Vagina (tissue), 2 donors: Measurements from ENCODE around the gene PSMB9. TPM values are rescaled to one million over a fixed set of nuclear protein-coding genes. Genes with fewer than 3 reads are reported as not detected.
A peak's percentile ranks its signal among the peaks of the same experiment; 100 is the strongest.

Experiments used
- DNase-seq, 2 donors: peaks; one replicate each; pipeline ENCODE4 v3.0.0-alpha.2; 2017; ENCODE audit errors: extremely low spot score in 2 of 2
- H3K27ac ChIP-seq: fragments of 200-600 bp; sonication (generic); one replicate; pipeline ENCODE4 v1.5.1; 2019
- H3K27me3 ChIP-seq: fragments of 200-600 bp; sonication (generic); one replicate; pipeline ENCODE4 v1.5.1; 2019
- H3K36me3 ChIP-seq, 2 donors: fragments of 200-600 bp; sonication (generic); one replicate each; pipeline ENCODE4 v1.5.1; 2017 to 2019
- H3K4me1 ChIP-seq: fragments of 200-600 bp; sonication (generic); one replicate; pipeline ENCODE4 v1.5.1; 2019
- H3K4me3 ChIP-seq, 2 donors: fragments of 200-600 bp; sonication (generic); 1 replicate in 1 of 2; 2 replicates in 1 of 2; pipeline ENCODE4 v1.5.1; 2016 to 2019
- H3K9me3 ChIP-seq: fragments of 200-600 bp; sonication (generic); one replicate; pipeline ENCODE4 v1.5.1; 2019
- CTCF ChIP-seq, 3 experiments: fragments of 450-650 bp in 2 of 3; fragments of 200-600 bp in 1 of 3; sonication (generic) in 1 of 3; IDR thresholded peaks; one replicate each; pipeline ENCODE4 v1.5.1; 2017 to 2019; ENCODE audit warnings: antibody characterized with exemption in 3 of 3, mild to moderate bottlenecking in 2 of 3, moderate library complexity in 2 of 3
- POLR2A ChIP-seq, 2 donors: fragments of 450-650 bp; IDR thresholded peaks; one replicate each; pipeline ENCODE4 v1.6.1; 2017; ENCODE audit warnings: antibody characterized with exemption in 2 of 2, mild to moderate bottlenecking in 2 of 2, moderate library complexity in 2 of 2
- POLR2AphosphoS5 ChIP-seq, 2 donors: sonication (generic); formaldehyde crosslinking; IDR thresholded peaks; one replicate each; pipeline ENCODE4 v1.9.0; 2017; ENCODE audit warnings: antibody characterized with exemption in 2 of 2, mild to moderate bottlenecking in 2 of 2, low read depth in 1 of 2; ENCODE audit not compliant: insufficient read depth in 1 of 2
- intact Hi-C: fragments of 100-400 bp; cut with DNase I; formaldehyde crosslinking; loops from one replicate; pipeline ENCODE4 v1.15.1; 2023
- total RNA-seq: library from RNA; depleted of rRNA; stranded (reverse); fragments of >200 nt; gene quantifications from one replicate; pipeline ENCODE4 v1.2.3, GENCODE V29; 2016

Gene PSMB9
- total RNA-seq, 1 donor from 2014 or later = 19.6 TPM

DNA sequence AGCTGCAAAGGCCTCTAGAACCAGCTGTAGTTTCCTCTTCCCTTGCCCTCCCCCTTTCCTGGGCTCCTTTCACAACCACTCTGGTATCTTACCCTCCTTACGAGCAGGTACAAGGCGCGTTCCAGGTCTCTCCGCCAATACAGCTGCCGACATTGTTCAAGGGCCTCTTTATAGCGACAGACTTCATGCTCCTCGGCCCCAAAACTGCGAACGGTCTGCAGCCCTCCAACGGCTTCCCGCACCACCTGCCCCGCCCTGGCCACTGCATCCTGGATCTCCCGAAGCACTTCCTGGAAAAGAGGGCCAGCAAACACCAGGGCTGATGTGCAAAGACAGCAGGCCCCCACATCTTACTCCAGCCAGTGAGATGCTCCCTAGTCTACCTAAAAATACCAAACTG lies 21.5 kb upstream of the PSMB9 start:
- Histone ChIP-seq H3K27me3 (no peaks in the 10 kb centered on the region), H3K9me3 (no peaks in the 10 kb centered on the region), H3K4me1 (peaks cover 14% of the 10 kb centered on the region), H3K36me3 (peaks cover 0 to 42% of the 10 kb centered on the region in 2 donors), H3K27ac (no peak overlapping the region), H3K4me3 (no peak overlapping the region)
- DNase-seq = no peak
- no peak for TF ChIP-seq POLR2AphosphoS5 (IDR thresholded peaks at IDR 0.05; ENCODE audit: insufficient read depth in 1 of 2, low read depth in 1 of 2)
- no peak for TF ChIP-seq POLR2A (IDR thresholded peaks at IDR 0.05)
- no peak for TF ChIP-seq CTCF (IDR thresholded peaks at IDR 0.05)
- intact Hi-C loops = no loop called here

GRCh38 chr6:32833664-32834063 lies 20.3 kb upstream of the PSMB9 start:
- no peak for DNase-seq
- Histone ChIP-seq H3K36me3 (peaks cover 0 to 39% of the 10 kb centered on the region in 2 donors), H3K9me3 (no peaks in the 10 kb centered on the region), H3K4me3 (no peak overlapping the region), H3K27me3 (no peaks in the 10 kb centered on the region), H3K4me1 (peaks cover 18% of the 10 kb centered on the region), H3K27ac (no peak overlapping the region)
- intact Hi-C loops = no loop called here
- no peak for TF ChIP-seq POLR2AphosphoS5 (IDR thresholded peaks at IDR 0.05; ENCODE audit: insufficient read depth in 1 of 2, low read depth in 1 of 2)
- TF ChIP-seq CTCF (IDR thresholded peaks at IDR 0.05) = no peak
- no peak for TF ChIP-seq POLR2A (IDR thresholded peaks at IDR 0.05)

DNA sequence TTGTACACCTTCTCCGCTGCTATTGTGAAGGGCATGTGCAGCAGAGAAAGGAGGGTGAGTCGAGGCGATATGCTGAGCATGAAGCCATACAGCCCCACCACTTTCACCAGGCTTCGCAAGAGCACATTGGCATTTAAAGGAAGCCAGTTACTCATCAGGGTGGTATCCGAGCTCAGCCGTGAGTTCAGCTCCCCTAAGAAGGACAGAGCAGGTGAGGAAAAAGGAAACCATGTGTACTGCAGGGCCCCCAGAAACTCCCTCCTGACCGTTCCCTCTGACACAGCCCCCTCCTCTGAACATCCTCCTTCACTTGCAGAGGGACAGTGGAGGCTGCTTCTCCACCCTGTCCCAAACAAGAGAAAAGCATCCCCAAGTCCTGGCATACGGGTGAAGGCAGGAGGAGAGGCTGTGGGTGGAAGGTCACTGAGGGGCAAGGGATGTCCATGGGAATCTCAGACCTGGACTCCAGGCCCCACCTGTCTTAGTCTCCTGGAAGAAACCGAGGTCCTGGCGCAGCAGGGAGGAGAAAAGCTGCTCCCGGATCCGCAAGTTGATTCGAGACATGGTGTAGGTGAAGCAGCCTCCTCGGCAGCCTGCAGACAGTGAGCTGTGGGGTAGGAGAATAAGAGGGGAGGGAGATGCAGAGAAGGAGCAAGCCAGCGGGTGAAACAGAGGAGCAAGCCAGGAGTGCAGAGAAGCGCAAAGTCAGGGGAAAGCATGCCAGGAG lies 18.7 kb upstream of the PSMB9 start:
- H3K27ac ChIP-seq = no peak overlapping the region
- intact Hi-C loops = no loop called here
- H3K36me3 ChIP-seq = peaks cover 0 to 31% of the 10 kb centered on the region in 2 donors
- H3K4me1 ChIP-seq = peaks cover 18% of the 10 kb centered on the region
- DNase-seq = no peak
- TF ChIP-seq POLR2A (IDR thresholded peaks at IDR 0.05) = no peak
- TF ChIP-seq CTCF (IDR thresholded peaks at IDR 0.05) = no peak
- TF ChIP-seq POLR2AphosphoS5 (IDR thresholded peaks at IDR 0.05; ENCODE audit: insufficient read depth in 1 of 2, low read depth in 1 of 2) = no peak
- no peaks in the 10 kb centered on the region for H3K27me3 ChIP-seq
- H3K9me3 ChIP-seq = no peaks in the 10 kb centered on the region
- no peak overlapping the region for H3K4me3 ChIP-seq

DNA sequence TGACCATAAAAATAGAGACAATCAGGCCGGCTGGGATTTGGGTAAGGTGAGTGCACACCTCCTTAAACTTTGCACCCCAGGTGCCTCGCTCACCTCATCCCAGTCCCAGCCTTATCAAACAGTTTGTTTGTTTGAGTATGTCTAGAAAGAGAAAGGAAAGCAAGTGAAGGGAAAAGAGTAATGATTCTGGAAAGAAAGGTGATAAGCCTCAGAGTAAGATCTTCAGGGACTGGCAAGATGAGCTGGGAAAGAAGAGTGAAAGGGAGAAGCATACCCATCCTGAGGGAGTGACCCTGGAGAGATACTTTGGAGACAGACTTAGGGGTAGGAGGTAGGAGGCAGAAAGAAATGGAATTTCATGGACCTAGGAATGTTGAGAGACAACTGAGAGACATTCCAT lies 17.1 kb upstream of the PSMB9 start:
- Histone ChIP-seq H3K27me3 (no peaks in the 10 kb centered on the region), H3K36me3 (peaks cover 0 to 23% of the 10 kb centered on the region in 2 donors), H3K9me3 (no peaks in the 10 kb centered on the region), H3K4me1 (peaks cover 19% of the 10 kb centered on the region), H3K27ac (no peak overlapping the region), H3K4me3 (no peak overlapping the region)
- intact Hi-C loops = no loop called here
- TF ChIP-seq POLR2A (IDR thresholded peaks at IDR 0.05) (no peak), CTCF (IDR thresholded peaks at IDR 0.05) (no peak), POLR2AphosphoS5 (IDR thresholded peaks at IDR 0.05; ENCODE audit: insufficient read depth in 1 of 2, low read depth in 1 of 2) (no peak)
- DNase-seq = no peak

- Histone ChIP-seq H3K27ac (peak overlapping the region; percentile 92), H3K4me1 (peaks cover 27% of the 10 kb centered on the region), H3K27me3 (no peaks in the 10 kb centered on the region), H3K9me3 (no peaks in the 10 kb centered on the region), H3K36me3 (peaks cover 0 to 19% of the 10 kb centered on the region in 2 donors), H3K4me3 (peak overlapping the region; percentile 59 to 70)
- no peak for DNase-seq
- intact Hi-C loops = no loop called here
- TF ChIP-seq POLR2A (IDR thresholded peaks at IDR 0.05) = no peak
- TF ChIP-seq CTCF (IDR thresholded peaks at IDR 0.05) = no peak
- TF ChIP-seq POLR2AphosphoS5 (IDR thresholded peaks at IDR 0.05; ENCODE audit: insufficient read depth in 1 of 2, low read depth in 1 of 2) = no peak
These were observed 16.3 kb upstream of the PSMB9 start for GRCh38 chr6:32837651-32838113.
